ENCODE results near the gene SLC7A6.

SLC7A6 gene

GRCh38 chr16:68264128-68265077 lies at the start of gene SLC7A6:
Gene SLC7A6 (plus strand): TSS chr16:68264526. CDS start chr16:68274727, 10,201 bp downstream.
- DNase-seq = peak; percentile 91

GRCh38 chr16:68214726-68215125 lies 49.6 kb upstream of the SLC7A6 start:
- DNase-seq = no peak

GRCh38 chr16:68215302-68215701 lies 49.0 kb upstream of the SLC7A6 start:
- DNase-seq = no peak

- no peak for DNase-seq
Observed at GRCh38 chr16:68216240-68216639, 48.1 kb upstream of the SLC7A6 start.

- no peak for DNase-seq
Observed at GRCh38 chr16:68217506-68217905, 46.8 kb upstream of the SLC7A6 start.

- DNase-seq = no peak
Observed at GRCh38 chr16:68219725-68220351, 44.5 kb upstream of the SLC7A6 start.

- DNase-seq = no peak
Observed at GRCh38 chr16:68223072-68223471, 41.3 kb upstream of the SLC7A6 start.

- DNase-seq = no peak
Observed at GRCh38 chr16:68226116-68226515, 38.2 kb upstream of the SLC7A6 start.

GRCh38 chr16:68227183-68227793 lies 37.0 kb upstream of the SLC7A6 start:
- no peak for DNase-seq

GRCh38 chr16:68227850-68228553 lies 36.3 kb upstream of the SLC7A6 start:
- no peak for DNase-seq

- DNase-seq = no peak
Observed at GRCh38 chr16:68228652-68229051, 35.7 kb upstream of the SLC7A6 start.

GRCh38 chr16:68229431-68230175 lies 34.7 kb upstream of the SLC7A6 start:
- DNase-seq = peak; percentile 59

- DNase-seq = no peak
Observed at GRCh38 chr16:68230176-68230571, 34.2 kb upstream of the SLC7A6 start.

- DNase-seq = no peak
Observed at GRCh38 chr16:68230956-68231355, 33.4 kb upstream of the SLC7A6 start.

GRCh38 chr16:68231384-68232136 lies 32.8 kb upstream of the SLC7A6 start:
- no peak for DNase-seq

- DNase-seq = no peak
Observed at GRCh38 chr16:68232335-68232734, 32.0 kb upstream of the SLC7A6 start.

GRCh38 chr16:68233085-68233834 lies 31.1 kb upstream of the SLC7A6 start:
- DNase-seq = no peak

GRCh38 chr16:68233835-68234187 lies 30.5 kb upstream of the SLC7A6 start:
- no peak for DNase-seq

GRCh38 chr16:68234188-68235107 lies 29.9 kb upstream of the SLC7A6 start:
- no peak for DNase-seq
